ENCODE data around the gene CTSS.

CTSS gene

GRCh38 chr1:150762552-150762951 lies 3.0 kb downstream of the CTSS start:
- no peak for DNase-seq (ENCODE audit: low read depth)
- H3K4me3 ChIP-seq (ENCODE audit: low read depth, low read length) = no peak overlapping the region
- in situ Hi-C loops (cut with HindIII; ENCODE audit: low sequenced_read_pairs) = no loop called here
- no peak for TF ChIP-seq CTCF (IDR thresholded peaks at IDR 0.05; ENCODE audit: low read depth, low read length, missing control alignments)

- H3K4me3 ChIP-seq (ENCODE audit: low read depth, low read length) = no peak overlapping the region
- DNase-seq (ENCODE audit: low read depth) = no peak
- in situ Hi-C loops (cut with HindIII; ENCODE audit: low sequenced_read_pairs) = no loop called here
- no peak for TF ChIP-seq CTCF (IDR thresholded peaks at IDR 0.05; ENCODE audit: low read depth, low read length, missing control alignments)
These were observed 3.8 kb downstream of the CTSS start for GRCh38 chr1:150761801-150762200.

- DNase-seq (ENCODE audit: low read depth) = no peak
- no peak for TF ChIP-seq CTCF (IDR thresholded peaks at IDR 0.05; ENCODE audit: low read depth, low read length, missing control alignments)
- in situ Hi-C loops (cut with HindIII; ENCODE audit: low sequenced_read_pairs) = no loop called here
- no peak overlapping the region for H3K4me3 ChIP-seq (ENCODE audit: low read depth, low read length)
These were observed 5.6 kb downstream of the CTSS start for GRCh38 chr1:150760013-150760412.

GRCh38 chr1:150753416-150753815 lies 12.2 kb downstream of the CTSS start:
- in situ Hi-C loops (cut with HindIII; ENCODE audit: low sequenced_read_pairs) = no loop called here
- no peak overlapping the region for H3K4me3 ChIP-seq (ENCODE audit: low read depth, low read length)
- no peak for TF ChIP-seq CTCF (IDR thresholded peaks at IDR 0.05; ENCODE audit: low read depth, low read length, missing control alignments)
- DNase-seq (ENCODE audit: low read depth) = no peak

GRCh38 chr1:150751443-150751842 lies 14.1 kb downstream of the CTSS start:
- in situ Hi-C loops (cut with HindIII; ENCODE audit: low sequenced_read_pairs) = no loop called here
- no peak for TF ChIP-seq CTCF (IDR thresholded peaks at IDR 0.05; ENCODE audit: low read depth, low read length, missing control alignments)

GRCh38 chr1:150749720-150750311 lies 15.8 kb downstream of the CTSS start:
- in situ Hi-C loops (cut with HindIII; ENCODE audit: low sequenced_read_pairs) = no loop called here
- H3K4me3 ChIP-seq (ENCODE audit: low read depth, low read length) = no peak overlapping the region
- DNase-seq (ENCODE audit: low read depth) = no peak
- no peak for TF ChIP-seq CTCF (IDR thresholded peaks at IDR 0.05; ENCODE audit: low read depth, low read length, missing control alignments)

More at GRCh38 chr1:150751443-150751842, 14.1 kb downstream of the CTSS start:
- H3K4me3 ChIP-seq (ENCODE audit: low read depth, low read length) = no peak overlapping the region
- DNase-seq (ENCODE audit: low read depth) = no peak
